Right ventricle myocardium superior (tissue), 1 donor: ENCODE data around the gene S100Z. TPM values are rescaled to one million over a fixed set of nuclear protein-coding genes. Genes with fewer than 3 reads are reported as not detected.
"Not testable (repeated sequence)": the region's sequence is repeated elsewhere in the genome, so short reads cannot be mapped to it uniquely, and the experiment has no call there.

Experiments used
- ATAC-seq: fragments of 200-7000 bp; cut with Tn5 transposase; one replicate; pipeline ENCODE4 v1.9.1; 2020; ENCODE audit warnings: mild to moderate bottlenecking; ENCODE audit not compliant: poor library complexity
- DNase-seq: peaks from one replicate; pipeline ENCODE4 v3.0.0-alpha.2; 2020
- intact Hi-C: fragments of 100-400 bp; cut with DNase I; formaldehyde crosslinking; loops from one replicate; pipeline ENCODE4 v1.11.2; 2022
- total RNA-seq: library from RNA; stranded (reverse); fragmentation: NEBNext Ultra II Directional; extraction: Animal tissue kit (Norgen Biotek cat#: 25700); gene quantifications from one replicate; pipeline ENCODE4 v1.2.1, GENCODE V29; 2021
- donor health status: DM: no; HTN: yes; CAD: no; lungs with severe emphysema.

S100Z gene
- total RNA-seq, 1 donor from 2014 or later = not detected

DNA sequence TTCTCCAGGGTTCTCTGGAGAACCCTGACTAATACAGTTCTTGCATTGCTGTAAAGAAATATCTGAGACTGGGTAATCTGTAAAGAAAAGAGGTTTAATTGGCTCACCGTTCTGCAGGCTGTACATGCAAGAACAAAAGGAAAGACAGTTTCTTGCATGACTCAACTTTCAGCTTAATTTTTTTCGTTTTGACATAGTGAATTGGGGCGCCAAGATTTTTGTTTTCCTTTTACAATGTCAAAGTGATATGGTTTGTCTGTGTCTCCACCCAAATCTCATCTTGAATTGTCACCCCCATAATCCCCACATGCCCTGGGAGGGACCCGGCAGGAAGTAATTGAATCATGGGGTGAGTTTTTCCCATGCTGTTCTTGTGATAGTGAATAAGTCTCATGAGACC is 91.2 kb downstream of the S100Z start:
- no peak for ATAC-seq
- intact Hi-C loops = no loop called here
- no peak for DNase-seq

DNA sequence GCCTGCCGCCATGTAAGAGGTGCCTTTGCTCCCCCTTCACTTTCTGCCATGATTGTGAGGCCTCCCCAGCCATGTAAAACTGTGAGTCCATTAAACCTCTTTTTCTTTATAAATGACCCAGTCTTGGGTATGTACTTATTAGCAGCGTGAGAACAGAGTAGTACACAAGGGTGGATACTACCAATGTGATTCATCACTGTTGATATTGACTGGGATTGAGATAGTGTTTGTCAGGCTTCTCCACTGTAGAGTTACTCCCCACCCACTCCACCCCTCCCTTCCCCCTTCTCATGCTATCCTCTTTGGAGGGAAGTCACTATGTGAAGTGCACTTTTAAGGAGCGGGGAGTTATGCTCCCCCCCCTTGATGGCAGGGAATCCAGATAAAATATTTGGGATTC is 91.6 kb downstream of the S100Z start:
- ATAC-seq (no peak), DNase-seq (no peak)
- intact Hi-C loops = no loop called here

DNA sequence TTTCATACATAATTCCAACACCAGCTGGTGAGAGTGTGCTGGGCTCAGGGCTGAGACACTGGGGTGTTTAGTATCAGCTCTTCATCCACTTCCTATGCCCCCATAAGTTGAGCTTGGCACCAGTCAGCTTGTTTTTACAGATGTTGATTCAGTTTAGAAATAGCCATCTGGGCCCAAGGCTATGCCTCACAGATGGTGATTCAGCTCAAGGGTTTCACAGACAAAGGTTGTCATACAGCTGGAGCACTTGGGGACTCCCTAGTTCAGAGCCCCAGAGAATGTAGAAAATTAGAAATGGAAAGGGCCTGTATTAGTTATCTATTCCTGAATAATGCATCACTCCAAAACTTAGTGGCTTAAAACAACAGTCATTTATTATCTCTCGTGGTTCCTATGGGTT is 92.8 kb downstream of the S100Z start:
- no peak for DNase-seq
- ATAC-seq = no peak
- intact Hi-C loops = no loop called here

DNA sequence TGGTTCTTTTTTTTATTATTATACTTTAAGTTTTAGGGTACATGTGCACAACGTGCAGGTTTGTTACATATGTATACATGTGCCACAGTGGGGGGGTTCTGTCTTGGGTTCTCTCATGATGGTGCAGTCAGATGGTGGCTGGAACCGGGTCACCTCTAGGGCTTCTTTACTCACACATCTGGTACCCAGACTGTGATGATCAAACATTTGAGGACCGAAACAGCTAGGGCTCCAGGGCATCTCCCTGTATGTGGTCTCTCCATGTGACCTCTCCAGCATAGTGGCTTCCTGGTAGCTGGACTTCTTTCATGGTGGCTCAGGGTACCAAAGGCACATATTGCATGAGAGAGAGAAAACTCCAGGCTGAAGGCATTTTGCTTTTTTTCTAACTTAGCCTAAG is 93.2 kb downstream of the S100Z start:
- intact Hi-C loops = no loop called here
- DNase-seq = no peak
- ATAC-seq = no peak

DNA sequence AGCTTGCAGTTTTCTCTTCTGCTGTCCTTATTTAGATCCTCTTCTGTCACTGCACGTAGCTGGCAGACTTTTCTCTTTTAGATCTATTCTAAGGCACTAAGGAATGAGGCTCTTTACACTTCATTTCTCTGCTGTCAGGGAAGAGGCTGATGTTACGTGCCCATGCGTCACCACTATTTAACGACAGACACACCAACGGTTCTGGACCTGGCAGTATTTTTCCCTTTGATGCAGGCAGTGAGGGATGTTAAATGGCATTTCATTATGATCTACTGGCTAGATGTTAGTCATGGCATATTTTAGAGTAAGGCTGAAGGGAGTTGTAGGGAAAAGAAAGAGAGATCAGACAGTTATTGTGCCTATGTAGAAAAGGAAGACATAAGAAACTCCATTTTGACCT is 94.8 kb downstream of the S100Z start:
- DNase-seq = no peak
- intact Hi-C loops = no loop called here
- no peak for ATAC-seq

DNA sequence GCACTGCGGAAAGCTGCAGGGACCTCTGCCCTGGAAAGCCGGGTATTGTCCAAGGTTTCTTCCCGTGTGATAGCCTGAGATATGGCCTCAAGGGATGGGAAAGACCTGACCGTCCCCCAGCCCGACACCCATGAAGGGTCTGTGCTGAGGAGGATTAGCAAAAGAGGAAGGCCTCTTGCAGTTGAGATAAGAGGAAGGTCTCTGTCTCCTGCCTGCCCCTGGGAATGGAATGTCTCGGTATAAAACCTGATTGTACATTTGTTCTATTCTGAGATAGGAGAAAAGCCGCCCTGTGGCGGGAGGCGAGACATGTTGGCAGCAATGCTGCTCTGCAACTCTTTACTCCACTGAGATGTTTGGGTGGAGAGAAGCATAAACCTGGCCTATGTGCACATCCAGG is 95.4 kb downstream of the S100Z start:
- ATAC-seq, DNase-seq, intact Hi-C loops: not testable (repeated sequence)

DNA sequence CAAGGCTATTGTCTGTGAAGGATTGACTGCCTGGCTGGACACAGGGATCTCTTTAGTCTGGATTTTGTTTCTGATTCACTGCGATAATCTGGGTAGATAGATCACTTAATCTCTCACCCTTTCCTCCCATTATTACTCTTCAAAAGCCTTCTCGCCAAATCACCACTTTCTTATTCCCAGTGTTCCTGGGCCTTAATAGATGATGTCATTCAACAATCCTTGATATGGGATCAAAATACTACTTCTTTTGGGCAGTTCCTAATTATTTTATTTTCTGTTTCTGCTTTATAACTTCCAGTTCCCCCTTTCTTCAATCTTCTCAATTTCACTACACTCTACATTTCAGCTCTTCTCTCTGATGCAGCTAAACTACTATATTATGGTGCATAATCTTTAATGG is 96.3 kb downstream of the S100Z start:
- intact Hi-C loops = no loop called here
- ATAC-seq = no peak
- DNase-seq = no peak

DNA sequence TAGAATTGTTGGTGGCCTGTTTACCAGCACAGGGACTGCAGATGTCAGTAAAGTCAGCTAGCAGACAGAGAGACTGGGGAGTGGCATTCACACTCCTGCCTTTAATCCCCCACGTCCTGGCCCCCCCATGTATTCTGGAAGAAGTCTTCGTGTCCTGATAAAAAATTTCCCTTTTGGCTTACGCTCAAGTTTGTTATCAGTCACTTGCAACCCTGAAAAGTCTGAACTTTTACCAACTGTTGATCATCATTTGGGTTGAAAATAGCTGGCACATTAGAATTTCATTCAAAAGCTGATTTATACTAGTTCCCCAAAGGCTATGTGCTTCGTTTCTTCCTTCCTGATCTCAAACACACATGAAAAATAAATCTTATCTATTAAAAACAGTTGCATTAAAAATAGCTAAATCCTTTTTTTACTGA is 97.3 kb downstream of the S100Z start:
- ATAC-seq = no peak
- intact Hi-C loops = no loop called here
- DNase-seq = no peak

DNA sequence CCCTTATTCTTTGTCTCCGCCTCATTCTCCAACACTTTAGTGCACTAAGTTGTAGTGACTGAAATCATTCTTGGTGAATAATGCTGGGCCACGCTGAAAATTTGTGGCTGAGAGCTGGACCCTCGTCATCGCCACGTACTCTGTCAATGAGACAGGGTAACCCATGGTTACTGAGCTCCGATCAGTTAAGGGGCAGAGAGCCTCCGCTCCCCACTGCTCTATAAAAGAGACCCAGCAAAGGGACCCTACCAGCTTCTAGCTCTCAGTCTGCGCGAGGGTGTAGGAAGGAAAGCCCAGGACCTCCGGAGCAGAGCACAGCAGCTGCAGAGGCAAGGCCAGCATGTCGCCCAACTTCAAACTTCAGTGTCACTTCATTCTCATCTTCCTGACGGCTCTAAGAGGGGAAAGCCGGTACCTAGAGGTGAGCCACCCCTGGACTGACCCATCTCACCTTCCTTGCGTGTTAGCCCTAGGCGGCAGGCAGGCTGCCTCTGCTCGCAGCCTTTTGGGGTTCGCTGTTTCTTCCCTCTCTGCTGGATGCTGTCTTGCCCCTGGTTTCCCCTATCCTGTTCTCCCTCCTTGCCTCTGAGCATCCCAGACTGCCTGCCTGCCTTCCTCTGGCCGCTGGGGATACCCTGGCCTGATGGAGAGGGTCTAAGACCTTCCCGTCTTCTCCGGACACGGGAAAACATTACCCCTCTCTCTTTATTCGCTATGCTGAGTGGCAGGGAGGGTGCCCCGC is 103.2 kb downstream of the S100Z start, which contains the start of gene CRHBP:
CRHBP (plus strand) TSS at position 251 of the 742 bp plus-strand sequence; CDS start at position 341, 90 bp downstream.
- no peak for ATAC-seq
- intact Hi-C loops = no loop called here

DNA sequence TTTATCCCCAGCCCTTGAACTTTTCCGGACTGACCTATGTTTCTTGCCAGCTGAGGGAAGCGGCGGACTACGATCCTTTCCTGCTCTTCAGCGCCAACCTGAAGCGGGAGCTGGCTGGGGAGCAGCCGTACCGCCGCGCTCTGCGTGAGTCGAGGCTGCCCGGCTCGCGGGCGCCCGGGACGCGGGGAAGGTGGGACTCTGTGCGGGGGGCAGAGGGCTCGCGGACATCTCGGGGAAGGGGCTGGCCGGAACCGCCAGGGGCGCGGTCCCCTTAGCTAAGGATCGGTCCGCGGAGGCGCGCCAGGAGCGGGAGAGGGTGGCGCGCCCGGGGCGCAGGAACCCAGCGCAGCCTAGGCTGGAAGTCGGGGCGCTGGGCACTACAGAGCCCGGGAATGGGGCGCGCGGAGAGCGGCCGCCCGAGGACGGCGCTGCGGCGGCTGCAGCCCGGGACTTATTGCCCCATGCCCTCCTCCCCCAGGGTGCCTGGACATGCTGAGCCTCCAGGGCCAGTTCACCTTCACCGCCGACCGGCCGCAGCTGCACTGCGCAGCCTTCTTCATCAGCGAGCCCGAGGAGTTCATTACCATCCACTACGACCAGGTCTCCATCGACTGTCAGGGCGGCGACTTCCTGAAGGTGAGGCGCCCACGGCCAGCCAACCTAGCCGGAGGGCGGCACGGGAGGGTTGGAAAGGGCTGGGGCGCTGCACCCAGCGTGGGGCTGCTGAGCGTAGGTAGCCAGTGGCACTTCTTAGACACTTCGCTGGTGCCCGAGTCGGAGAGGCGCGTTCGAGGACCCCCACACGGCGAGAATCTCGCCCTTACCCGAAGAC is 104.0 kb downstream of the S100Z start:
- ATAC-seq (no peak), DNase-seq (no peak)
- intact Hi-C loops = no loop called here

More for the DNA sequence above, 103.2 kb downstream of the S100Z start, which contains the start of gene CRHBP:
- no peak for DNase-seq

DNA sequence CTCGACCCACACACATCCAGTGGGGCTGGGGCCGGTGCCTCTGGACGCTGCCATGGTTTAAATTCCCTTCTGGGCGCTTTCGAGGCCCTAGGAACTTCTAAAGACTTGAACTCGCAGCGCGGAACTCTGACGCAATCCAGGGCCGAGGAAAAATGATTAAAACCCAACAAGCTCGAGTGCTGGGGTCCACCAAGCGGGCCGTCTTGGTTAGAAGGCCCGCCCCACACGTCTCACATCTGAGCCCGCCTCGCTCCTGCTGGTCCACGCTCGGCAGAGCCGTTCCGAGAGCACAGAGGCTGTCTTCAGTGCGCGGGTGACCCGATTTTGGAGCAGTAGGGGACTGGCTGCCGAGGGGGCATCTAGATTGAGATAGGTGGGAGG is 104.6 kb downstream of the S100Z start:
- no peak for DNase-seq
- intact Hi-C loops = no loop called here
- ATAC-seq = no peak

DNA sequence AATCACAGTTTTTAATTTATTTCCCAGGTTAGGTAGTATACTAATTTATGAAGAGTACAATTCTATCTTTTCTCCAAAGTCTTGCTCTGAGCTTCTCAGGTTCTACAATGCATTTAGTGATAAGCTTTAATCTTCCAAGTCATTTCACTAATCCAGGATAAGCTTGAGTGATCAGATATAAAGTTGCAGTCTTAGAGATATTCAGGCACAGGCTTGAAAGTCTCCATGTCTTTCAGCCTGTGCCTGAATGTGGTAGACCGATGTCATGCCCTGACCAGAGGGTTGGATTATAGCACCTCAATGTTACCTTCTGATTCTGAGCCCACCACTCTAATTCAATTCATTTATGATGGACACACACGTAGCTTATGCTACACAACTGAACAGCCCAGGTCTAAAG is 106.2 kb downstream of the S100Z start:
- intact Hi-C loops = no loop called here
- ATAC-seq = no peak

DNA sequence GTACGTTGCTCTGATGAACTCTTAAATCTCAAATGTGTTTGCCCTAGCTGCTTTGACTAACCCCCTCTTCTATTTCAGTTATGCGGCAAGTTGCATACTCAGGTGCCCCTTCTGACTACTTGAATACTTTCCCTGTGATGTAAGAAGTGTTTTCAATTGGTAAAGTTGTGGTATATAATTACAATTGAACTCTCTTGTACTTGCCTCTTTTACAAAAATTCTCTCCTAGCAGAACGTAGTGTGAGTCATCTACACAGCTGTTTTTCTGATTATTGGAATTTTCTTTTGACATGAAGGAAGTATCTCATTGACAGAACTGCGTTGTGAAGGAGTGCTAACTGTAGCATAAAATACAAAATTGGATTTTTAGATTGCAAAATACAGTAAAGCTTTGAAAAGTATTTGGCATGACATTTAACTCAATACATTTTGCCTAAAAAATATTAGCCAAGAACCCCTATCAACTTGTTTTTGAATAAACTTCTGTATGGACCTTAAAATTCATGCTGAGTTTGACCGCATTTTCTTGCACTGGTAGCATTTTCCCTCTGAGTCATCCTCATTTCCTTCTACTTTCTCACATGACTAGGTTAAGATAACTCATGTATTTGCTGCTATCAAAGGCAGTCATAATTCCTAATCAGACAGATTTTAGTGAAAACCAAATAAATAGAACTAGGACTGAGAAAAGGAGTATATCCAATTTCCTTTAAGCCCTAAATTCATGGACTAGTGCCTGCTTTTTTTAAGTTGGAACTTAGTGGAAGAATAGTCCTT is 109.4 kb downstream of the S100Z start:
- DNase-seq (no peak), ATAC-seq (no peak)
- intact Hi-C loops = no loop called here

More for the DNA sequence above, 106.2 kb downstream of the S100Z start:
- no peak for DNase-seq

DNA sequence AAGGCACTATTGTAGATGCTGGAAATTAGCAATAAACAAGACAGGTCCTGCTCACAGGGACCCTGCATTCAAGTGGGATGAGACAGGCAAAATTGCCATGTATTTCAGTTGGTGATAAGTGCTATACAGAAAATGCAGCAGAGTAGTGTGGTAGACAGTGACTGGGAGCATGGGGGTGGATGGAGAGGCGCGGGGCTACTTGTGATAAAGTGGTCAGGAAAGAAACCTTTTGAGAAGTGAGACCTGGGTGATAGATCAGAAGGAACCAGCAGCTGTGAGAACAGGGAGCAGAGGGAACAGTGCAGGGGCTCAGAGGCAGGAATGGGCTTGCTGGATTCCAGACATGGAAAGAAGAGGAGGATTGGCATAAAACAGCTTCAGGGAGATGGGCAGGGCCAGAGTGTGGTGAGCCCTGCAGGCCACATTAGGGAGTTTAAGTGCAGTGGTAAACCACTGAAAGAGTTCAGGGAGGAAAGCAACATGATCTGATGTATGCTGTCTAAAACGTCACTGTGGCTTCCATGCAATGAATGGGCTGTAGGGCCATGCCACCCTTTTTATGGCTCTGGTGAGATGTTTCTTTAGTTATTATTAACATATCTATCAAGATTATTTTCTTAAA is 110.3 kb downstream of the S100Z start:
- intact Hi-C loops = no loop called here

DNA sequence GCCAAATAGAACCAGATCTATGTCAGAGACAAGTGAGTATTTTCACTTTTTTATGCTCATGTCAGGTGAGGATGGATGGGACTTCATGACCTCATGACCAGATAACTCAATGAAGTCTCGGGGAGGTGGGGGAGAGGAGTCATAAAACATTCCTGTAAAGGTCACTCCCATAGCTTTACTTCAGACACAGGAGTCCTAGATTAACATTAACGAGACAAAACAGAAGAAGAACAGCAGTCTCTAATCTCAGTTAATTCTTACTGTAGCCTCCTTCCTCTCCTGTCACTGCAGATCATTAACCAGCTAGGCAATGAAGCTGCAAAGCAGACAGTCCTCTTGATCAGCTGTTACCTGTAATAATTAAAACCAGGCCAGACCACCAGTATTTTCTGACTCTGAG is 114.2 kb downstream of the S100Z start:
- DNase-seq (no peak), ATAC-seq (no peak)
- intact Hi-C loops = no loop called here

More for the DNA sequence above, 110.3 kb downstream of the S100Z start:
- ATAC-seq = no peak
- no peak for DNase-seq
